Subcutaneous adipose tissue (tissue), 4 donors: ENCODE results near the gene GRM8. TPM values are rescaled to one million over a fixed set of nuclear protein-coding genes. Genes with fewer than 3 reads are reported as not detected.

ENCODE experiments used
- total RNA-seq, 4 donors: library from RNA; depleted of rRNA; stranded (reverse); fragments of >200 nt; gene quantifications; one replicate each; pipeline ENCODE4 v1.1.0, GENCODE V29; 2016
- TF ChIP-seq, protein P1 (sequence below): fragments of 450-650 bp; IDR thresholded peaks from one replicate; pipeline ENCODE4 v1.5.1; 2016; ENCODE audit warnings: low read depth, mild to moderate bottlenecking, control low read depth, antibody characterized with exemption, moderate library complexity

GRM8 gene
- total RNA-seq, 4 donors from 2014 or later = not detected

- TF ChIP-seq, protein P1, sequence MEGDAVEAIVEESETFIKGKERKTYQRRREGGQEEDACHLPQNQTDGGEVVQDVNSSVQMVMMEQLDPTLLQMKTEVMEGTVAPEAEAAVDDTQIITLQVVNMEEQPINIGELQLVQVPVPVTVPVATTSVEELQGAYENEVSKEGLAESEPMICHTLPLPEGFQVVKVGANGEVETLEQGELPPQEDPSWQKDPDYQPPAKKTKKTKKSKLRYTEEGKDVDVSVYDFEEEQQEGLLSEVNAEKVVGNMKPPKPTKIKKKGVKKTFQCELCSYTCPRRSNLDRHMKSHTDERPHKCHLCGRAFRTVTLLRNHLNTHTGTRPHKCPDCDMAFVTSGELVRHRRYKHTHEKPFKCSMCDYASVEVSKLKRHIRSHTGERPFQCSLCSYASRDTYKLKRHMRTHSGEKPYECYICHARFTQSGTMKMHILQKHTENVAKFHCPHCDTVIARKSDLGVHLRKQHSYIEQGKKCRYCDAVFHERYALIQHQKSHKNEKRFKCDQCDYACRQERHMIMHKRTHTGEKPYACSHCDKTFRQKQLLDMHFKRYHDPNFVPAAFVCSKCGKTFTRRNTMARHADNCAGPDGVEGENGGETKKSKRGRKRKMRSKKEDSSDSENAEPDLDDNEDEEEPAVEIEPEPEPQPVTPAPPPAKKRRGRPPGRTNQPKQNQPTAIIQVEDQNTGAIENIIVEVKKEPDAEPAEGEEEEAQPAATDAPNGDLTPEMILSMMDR = no peak
These were observed 799.6 kb downstream of the GRM8 start for GRCh38 chr7:126453104-126453503.

GRCh38 chr7:126450269-126450671, 802.5 kb downstream of the GRM8 start:
- TF ChIP-seq, protein P1 = no peak

DNA sequence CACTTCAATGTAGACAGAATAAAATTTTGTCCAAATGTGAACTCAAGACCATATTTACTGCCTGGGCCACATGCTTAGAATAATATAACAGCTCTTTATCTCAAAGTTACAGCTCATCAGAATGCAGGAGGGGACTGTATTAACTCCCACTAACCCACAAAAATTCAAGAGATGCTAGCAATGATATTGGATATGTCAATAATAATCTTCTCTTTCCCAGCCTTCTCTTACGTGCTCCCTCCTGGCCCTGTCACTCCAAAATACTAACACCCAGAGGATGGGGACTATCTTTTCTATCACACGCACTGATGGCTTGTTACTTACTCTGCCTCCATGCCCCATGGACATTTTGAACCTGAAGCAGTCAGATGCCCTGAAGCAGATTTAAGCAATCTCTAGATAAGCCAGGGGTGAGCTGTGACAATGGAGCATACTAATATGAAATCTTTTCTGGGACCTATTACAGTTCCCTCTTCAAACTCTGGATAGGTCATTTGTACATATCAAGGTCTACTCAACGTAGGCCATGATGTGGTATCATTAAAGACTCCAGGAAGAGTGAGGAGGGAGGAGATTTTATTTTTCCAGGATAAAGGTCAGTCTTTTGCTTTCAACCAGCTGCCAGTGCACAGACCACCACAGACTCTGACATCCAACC, 803.0 kb downstream of the GRM8 start:
- TF ChIP-seq, protein P1 = no peak

DNA sequence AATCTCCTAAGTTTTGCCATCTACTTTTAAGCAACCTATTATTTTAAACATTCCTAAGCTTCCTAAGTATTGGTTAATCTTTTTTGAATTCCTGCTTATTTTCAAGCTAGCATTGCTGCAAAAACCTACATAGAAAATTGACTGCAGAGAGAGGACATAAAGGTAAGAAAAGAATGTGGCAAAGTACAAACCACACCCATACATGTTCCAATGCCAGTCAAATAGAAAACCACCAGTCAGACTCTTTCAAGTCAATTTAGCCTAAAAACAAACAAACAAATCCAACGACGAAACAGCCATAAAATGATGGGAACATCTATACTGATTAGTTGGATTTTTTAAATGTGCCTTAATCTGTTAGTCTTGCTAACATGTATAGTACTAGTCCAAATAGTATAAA, 804.8 kb downstream of the GRM8 start:
- TF ChIP-seq, protein P1 = no peak

DNA sequence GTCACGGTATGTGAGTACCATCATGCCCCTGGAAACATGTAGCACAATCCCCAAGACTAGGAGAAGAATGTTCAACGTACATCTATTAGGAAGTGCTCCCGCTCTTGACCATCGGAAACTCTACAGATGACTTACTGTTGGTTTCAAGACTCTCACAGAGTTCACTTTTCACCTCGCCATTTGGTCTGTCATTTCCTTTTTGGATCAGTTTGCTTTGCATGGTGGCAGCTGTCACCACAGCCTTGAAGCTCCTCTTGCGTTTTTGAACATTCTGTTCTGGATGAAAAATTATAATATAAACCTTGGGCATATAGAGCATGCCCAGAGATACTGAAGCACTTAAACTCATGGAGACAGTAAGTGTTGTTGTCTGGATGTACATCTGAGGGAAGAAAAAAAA, 806.8 kb downstream of the GRM8 start:
- TF ChIP-seq, protein P1 = no peak

GRCh38 chr7:126443951-126444350, 808.8 kb downstream of the GRM8 start:
- TF ChIP-seq, protein P1 = no peak

- TF ChIP-seq, protein P1 = no peak
These were observed 809.8 kb downstream of the GRM8 start for GRCh38 chr7:126442908-126443307.
